H1 (cell line): ENCODE results near the gene NCEH1.

Experiments
- BCL11A ChIP-seq, 2 experiments: IDR thresholded peaks; one replicate each; pipeline ENCODE4 v1.6.1; 2011; ENCODE audit warnings: low read depth in 2 of 2, low read length in 2 of 2, mild to moderate bottlenecking in 2 of 2
- CEBPB ChIP-seq: IDR thresholded peaks from 2 replicates; pipeline ENCODE4 v1.6.1; 2012; ENCODE audit warnings: low read depth, low read length
- CREB1 ChIP-seq: IDR thresholded peaks from 2 replicates; pipeline ENCODE4 v1.6.1; 2012; ENCODE audit warnings: inconsistent platforms
- CTCF ChIP-seq, 3 experiments: IDR thresholded peaks; 1 replicate in 2 of 3; 2 replicates in 1 of 3; pipeline versions ENCODE4 v1.5.1 to v1.6.1; 2011; ENCODE audit warnings: low read length in 3 of 3, mild to moderate bottlenecking in 3 of 3, inconsistent platforms in 2 of 3, low read depth in 1 of 3, moderate library complexity in 1 of 3; ENCODE audit not compliant: insufficient read depth in 1 of 3; ENCODE audit errors: control extremely low read depth in 1 of 3
- EZH2 ChIP-seq: fragments of 200-600 bp; sonication (generic); IDR thresholded peaks from 2 replicates; pipeline ENCODE4 v1.7.1; 2012; ENCODE audit warnings: low read depth, mild to moderate bottlenecking, moderate library complexity, low read length, inconsistent platforms; ENCODE audit not compliant: severe bottlenecking
- MAX ChIP-seq: IDR thresholded peaks from 2 replicates; pipeline ENCODE4 v1.6.1; 2012; ENCODE audit warnings: inconsistent platforms
- POLR2A ChIP-seq, 2 experiments: IDR thresholded peaks; 1 replicate in 1 of 2; 2 replicates in 1 of 2; pipeline ENCODE4 v1.6.1; 2011; ENCODE audit warnings: low read depth in 2 of 2, low read length in 2 of 2, mild to moderate bottlenecking in 2 of 2; ENCODE audit errors: control extremely low read depth in 1 of 2
- SP4 ChIP-seq: IDR thresholded peaks from 2 replicates; pipeline ENCODE4 v1.6.1; 2012; ENCODE audit warnings: low read length, inconsistent platforms
- YY1 ChIP-seq: IDR thresholded peaks from 2 replicates; pipeline ENCODE4 v1.6.1; 2011; ENCODE audit warnings: low read depth, mild to moderate bottlenecking, low read length

- TF ChIP-seq CTCF (IDR thresholded peaks at IDR 0.05; ENCODE audit: control extremely low read depth in 1 of 3, insufficient read depth in 1 of 3, low read depth in 1 of 3, low read length in 3 of 3) (no peak), POLR2A (IDR thresholded peaks at IDR 0.05; ENCODE audit: control extremely low read depth in 1 of 2, low read depth in 2 of 2, low read length in 2 of 2) (no peak), MAX (no peak), BCL11A (IDR thresholded peaks at IDR 0.05; ENCODE audit: low read depth in 2 of 2, low read length in 2 of 2) (no peak), CREB1 (no peak), YY1 (no peak), CEBPB (no peak), SP4 (no peak), EZH2 (no peak)
Observed at GRCh38 chr3:172644258-172644657, 66.6 kb downstream of the NCEH1 start.
